Panc1 (cell line): ENCODE results near the gene REC114. TPM values are rescaled to one million over a fixed set of nuclear protein-coding genes. Genes with fewer than 3 reads are reported as not detected.

ENCODE experiments used
- ATAC-seq: fragments of 200-7000 bp; cut with Tn5 transposase; 2 replicates; pipeline ENCODE4 v1.9.1; 2020; ENCODE audit warnings: mild to moderate bottlenecking, moderate library complexity
- BruUV-seq: library from RNA; stranded (reverse); fragments of 400-500 nt; replicated peaks from 2 replicates; lab custom pipeline; 2021; lab: Mats Ljungman, UMichigan
- CTCF ChIA-PET: fragments of 300-600 bp; sonication (Branson Sonifier 250); formaldehyde crosslinking; loops from one replicate; lab custom pipeline; 2022; ENCODE audit warnings: antibody characterized with exemption; lab: Charles Lee
- POLR2A ChIA-PET: fragments of 300-600 bp; sonication (Branson Sonifier 250); formaldehyde crosslinking; loops from one replicate; lab custom pipeline; 2022; ENCODE audit warnings: antibody characterized with exemption; lab: Charles Lee
- DNase-seq: peaks from one replicate; pipeline ENCODE4 v3.0.0-alpha.2; 2010; ENCODE audit warnings: low read depth, low spot score
- H3K27ac ChIP-seq: 2 replicates; pipeline ENCODE4 v1.5.1; 2011; ENCODE audit warnings: mild to moderate bottlenecking, low read length, inconsistent platforms
- H3K27me3 ChIP-seq: fragments of 200-500 bp; sonication (Bioruptor generic); 2 replicates; pipeline ENCODE4 v1.6.0; 2014; ENCODE audit warnings: low read length, inconsistent platforms; ENCODE audit not compliant: control insufficient read depth, insufficient read depth
- H3K36me3 ChIP-seq: fragments of 200-500 bp; sonication (Bioruptor generic); 2 replicates; pipeline ENCODE4 v1.5.1; 2014; ENCODE audit warnings: inconsistent platforms, mild to moderate bottlenecking, low read length, moderate library complexity; ENCODE audit not compliant: control insufficient read depth, insufficient read depth
- H3K4me1 ChIP-seq: 2 replicates; pipeline ENCODE4 v1.5.1; 2011; ENCODE audit warnings: inconsistent platforms, mild to moderate bottlenecking, low read length, moderate library complexity; ENCODE audit not compliant: control insufficient read depth, insufficient read depth
- H3K4me3 ChIP-seq, 2 experiments: 2 replicates each; pipeline ENCODE4 v1.5.1; 2011 to 2012; ENCODE audit warnings: low read depth in 2 of 2, low read length in 2 of 2, mild to moderate bottlenecking in 2 of 2, inconsistent platforms in 1 of 2, moderate library complexity in 1 of 2
- H3K9me3 ChIP-seq: fragments of 200-500 bp; sonication (Bioruptor generic); 2 replicates; pipeline ENCODE4 v1.5.1; 2014; ENCODE audit warnings: low read depth, mild to moderate bottlenecking, inconsistent platforms, low read length, moderate library complexity; ENCODE audit not compliant: control insufficient read depth, insufficient read depth
- CTCF ChIP-seq: fragments of 450-650 bp; IDR thresholded peaks from 2 replicates; pipeline ENCODE4 v1.5.1; 2017; ENCODE audit warnings: mild to moderate bottlenecking
- POLR2AphosphoS5 ChIP-seq: IDR thresholded peaks from 2 replicates; pipeline ENCODE4 v1.6.1; 2012; ENCODE audit warnings: mild to moderate bottlenecking, low read depth, low read length, moderate library complexity
- REST ChIP-seq, 2 experiments: IDR thresholded peaks; 2 replicates each; pipeline ENCODE4 v1.6.1; 2011 to 2012; ENCODE audit warnings: low read depth in 2 of 2, control low read depth in 1 of 2, low read length in 1 of 2, mild to moderate bottlenecking in 1 of 2, moderate library complexity in 1 of 2; ENCODE audit not compliant: insufficient read depth in 1 of 2
- SIN3A ChIP-seq: IDR thresholded peaks from 2 replicates; pipeline ENCODE4 v1.6.1; 2012; ENCODE audit warnings: low read depth, mild to moderate bottlenecking, low read length, moderate library complexity, borderline replicate concordance; ENCODE audit not compliant: insufficient read depth
- TCF7L2 ChIP-seq: IDR thresholded peaks from 2 replicates; pipeline ENCODE4 v1.6.1; 2011; ENCODE audit warnings: mild to moderate bottlenecking, low read depth, low read length, inconsistent platforms
- in situ Hi-C: cut with HindIII; loops from 2 replicates; pipeline ENCODE4 v1.10.0; 2016; ENCODE audit warnings: low sequenced_read_pairs, low pct_unique_long_range_greater_than_20kb
- intact Hi-C: fragments of 100-400 bp; cut with micrococcal nuclease; formaldehyde crosslinking; loops from one replicate; pipeline ENCODE4 v1.10.0; 2022; ENCODE audit not compliant: unreplicated experiment
- total RNA-seq: library from RNA; stranded (reverse); gene quantifications from one replicate; pipeline ENCODE4 v1.2.1, GENCODE V29; 2021; ENCODE audit not compliant: unreplicated experiment

REC114 gene
- total RNA-seq, 1 experiment from 2014 or later = not detected

GRCh38 chr15:73550190-73550589 lies 107.2 kb downstream of the REC114 start:
- ATAC-seq = no peak
- H3K4me3 ChIP-seq = no peak overlapping the region
- TF ChIP-seq CTCF = no peak
- TF ChIP-seq POLR2AphosphoS5 = no peak
- no peak for TF ChIP-seq REST (IDR thresholded peaks at IDR 0.05; ENCODE audit: insufficient read depth in 1 of 2, low read depth in 2 of 2, low read length in 1 of 2)
- no peak for TF ChIP-seq TCF7L2
- TF ChIP-seq SIN3A = no peak
- no peaks in the 10 kb centered on the region for H3K9me3 ChIP-seq
- ChIA-PET POLR2A (no interaction called here), CTCF (no interaction called here)
- in situ Hi-C loops = no loop called here
- H3K27me3 ChIP-seq = no peaks in the 10 kb centered on the region
- no TSS peak for BruUV-seq
- H3K27ac ChIP-seq = no peak overlapping the region
- intact Hi-C loops = loop anchor here (5.0 kb wide), 1 partner anchor 243 kb away; no protein-coding TSS in a partner anchor
- no peaks in the 10 kb centered on the region for H3K4me1 ChIP-seq
- DNase-seq = no peak
- no peaks in the 10 kb centered on the region for H3K36me3 ChIP-seq

GRCh38 chr15:73555080-73555479 lies 112.1 kb downstream of the REC114 start:
- Histone ChIP-seq H3K4me3 (no peak overlapping the region), H3K9me3 (no peaks in the 10 kb centered on the region), H3K27ac (no peak overlapping the region), H3K4me1 (no peaks in the 10 kb centered on the region), H3K27me3 (no peaks in the 10 kb centered on the region), H3K36me3 (peaks cover 11% of the 10 kb centered on the region; the same call in 1 of the 2 replicates)
- DNase-seq = no peak
- ChIA-PET POLR2A (no interaction called here), CTCF (no interaction called here)
- intact Hi-C loops = no loop called here
- BruUV-seq = no TSS peak
- no peak for ATAC-seq
- TF ChIP-seq TCF7L2 (no peak), REST (IDR thresholded peaks at IDR 0.05; ENCODE audit: insufficient read depth in 1 of 2, low read depth in 2 of 2, low read length in 1 of 2) (no peak), POLR2AphosphoS5 (no peak), CTCF (no peak), SIN3A (no peak)
- in situ Hi-C loops = no loop called here
